Mesothelial cell of epicardium (in vitro differentiated cells): ENCODE data around the gene IFT43. TPM values are rescaled to one million over a fixed set of nuclear protein-coding genes. Genes with fewer than 3 reads are reported as not detected.

ENCODE experiments used
- DNase-seq, 2 experiments: peaks; one replicate each; pipeline ENCODE4 v3.0.0; 2021; ENCODE audit warnings: low spot score in 2 of 2; ENCODE audit not compliant: unreplicated experiment in 2 of 2
- H3K27ac Mint-ChIP-seq: 2 replicates; pipeline ENCODE4 v1.8.0; 2021; ENCODE audit warnings: mixed read lengths
- H3K27me3 Mint-ChIP-seq: 2 replicates; pipeline ENCODE4 v1.8.0; 2021; ENCODE audit warnings: low read depth, mixed read lengths
- H3K36me3 Mint-ChIP-seq: 2 replicates; pipeline ENCODE4 v1.8.0; 2021; ENCODE audit warnings: mixed read lengths
- H3K4me1 Mint-ChIP-seq: 2 replicates; pipeline ENCODE4 v1.8.0; 2021; ENCODE audit warnings: mixed read lengths
- H3K4me3 Mint-ChIP-seq: 2 replicates; pipeline ENCODE4 v1.8.0; 2021; ENCODE audit warnings: mild to moderate bottlenecking, moderate library complexity, mixed read lengths
- H3K9me3 Mint-ChIP-seq: 2 replicates; pipeline ENCODE4 v1.8.0; 2021; ENCODE audit warnings: mixed read lengths
- total RNA-seq: library from RNA; stranded (reverse); gene quantifications from 3 replicates; pipeline ENCODE4 v1.2.1, GENCODE V29; 2021
- TF ChIP-seq, protein P1 (sequence below): fragments of 200-600 bp; sonication (generic); IDR thresholded peaks from one replicate; pipeline ENCODE4 v1.5.0; 2021; ENCODE audit warnings: antibody characterized with exemption; ENCODE audit not compliant: unreplicated experiment

IFT43 gene
- total RNA-seq, 1 donor from 2014 or later, result 46.0 TPM

- Mint-ChIP-seq H3K27ac (no peak overlapping the region), H3K27me3 (no peaks in the 10 kb centered on the region), H3K36me3 (no peaks in the 10 kb centered on the region), H3K4me1 (peaks cover 16% of the 10 kb centered on the region), H3K4me3 (no peak overlapping the region), H3K9me3 (no peaks in the 10 kb centered on the region)
- no peak for DNase-seq
- TF ChIP-seq, protein P1, sequence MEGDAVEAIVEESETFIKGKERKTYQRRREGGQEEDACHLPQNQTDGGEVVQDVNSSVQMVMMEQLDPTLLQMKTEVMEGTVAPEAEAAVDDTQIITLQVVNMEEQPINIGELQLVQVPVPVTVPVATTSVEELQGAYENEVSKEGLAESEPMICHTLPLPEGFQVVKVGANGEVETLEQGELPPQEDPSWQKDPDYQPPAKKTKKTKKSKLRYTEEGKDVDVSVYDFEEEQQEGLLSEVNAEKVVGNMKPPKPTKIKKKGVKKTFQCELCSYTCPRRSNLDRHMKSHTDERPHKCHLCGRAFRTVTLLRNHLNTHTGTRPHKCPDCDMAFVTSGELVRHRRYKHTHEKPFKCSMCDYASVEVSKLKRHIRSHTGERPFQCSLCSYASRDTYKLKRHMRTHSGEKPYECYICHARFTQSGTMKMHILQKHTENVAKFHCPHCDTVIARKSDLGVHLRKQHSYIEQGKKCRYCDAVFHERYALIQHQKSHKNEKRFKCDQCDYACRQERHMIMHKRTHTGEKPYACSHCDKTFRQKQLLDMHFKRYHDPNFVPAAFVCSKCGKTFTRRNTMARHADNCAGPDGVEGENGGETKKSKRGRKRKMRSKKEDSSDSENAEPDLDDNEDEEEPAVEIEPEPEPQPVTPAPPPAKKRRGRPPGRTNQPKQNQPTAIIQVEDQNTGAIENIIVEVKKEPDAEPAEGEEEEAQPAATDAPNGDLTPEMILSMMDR, result no peak
Measured at GRCh38 chr14:76051717-76052465, 66.3 kb downstream of the IFT43 start.

GRCh38 chr14:76053572-76054355, 68.2 kb downstream of the IFT43 start:
- no peak overlapping the region for H3K27ac Mint-ChIP-seq
- H3K4me1 Mint-ChIP-seq, result peaks cover 3% of the 10 kb centered on the region
- H3K4me3 Mint-ChIP-seq, result no peak overlapping the region
- peaks cover 5% of the 10 kb centered on the region for H3K36me3 Mint-ChIP-seq
- H3K27me3 Mint-ChIP-seq, result no peaks in the 10 kb centered on the region
- TF ChIP-seq, protein P1, result no peak
- H3K9me3 Mint-ChIP-seq, result no peaks in the 10 kb centered on the region
- no peak for DNase-seq

GRCh38 chr14:76055330-76055729, 69.8 kb downstream of the IFT43 start:
- H3K27me3 Mint-ChIP-seq, result no peaks in the 10 kb centered on the region
- no peaks in the 10 kb centered on the region for H3K9me3 Mint-ChIP-seq
- peaks cover 3% of the 10 kb centered on the region for H3K4me1 Mint-ChIP-seq
- no peak overlapping the region for H3K4me3 Mint-ChIP-seq
- peaks cover 11% of the 10 kb centered on the region for H3K36me3 Mint-ChIP-seq
- DNase-seq, result no peak
- TF ChIP-seq, protein P1, result no peak
- H3K27ac Mint-ChIP-seq, result no peak overlapping the region

DNA sequence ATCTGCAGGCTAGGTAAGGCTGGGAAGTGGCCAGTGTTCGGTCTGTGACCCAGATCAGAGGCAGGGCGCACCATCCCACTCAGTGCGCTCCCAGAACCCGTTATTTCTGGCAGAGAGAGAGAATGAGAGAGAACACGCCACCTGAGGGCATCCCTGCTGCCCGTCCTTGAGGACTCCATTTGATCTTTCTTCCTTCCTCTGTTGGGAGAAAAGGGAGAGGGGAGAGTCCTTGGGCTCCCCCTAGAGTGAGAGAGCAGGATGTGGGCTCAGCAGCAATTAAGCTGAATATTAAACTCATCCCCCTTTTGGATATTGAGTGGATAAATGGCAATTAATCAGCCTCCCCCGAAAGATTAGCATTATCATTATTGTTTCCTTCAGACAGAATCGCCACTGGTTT, 70.6 kb downstream of the IFT43 start:
- Mint-ChIP-seq H3K36me3 (peaks cover 16% of the 10 kb centered on the region), H3K27ac (no peak overlapping the region), H3K4me3 (no peak overlapping the region), H3K4me1 (peaks cover 3% of the 10 kb centered on the region), H3K9me3 (no peaks in the 10 kb centered on the region), H3K27me3 (no peaks in the 10 kb centered on the region)
- no peak for DNase-seq
- TF ChIP-seq, protein P1, result no peak

DNA sequence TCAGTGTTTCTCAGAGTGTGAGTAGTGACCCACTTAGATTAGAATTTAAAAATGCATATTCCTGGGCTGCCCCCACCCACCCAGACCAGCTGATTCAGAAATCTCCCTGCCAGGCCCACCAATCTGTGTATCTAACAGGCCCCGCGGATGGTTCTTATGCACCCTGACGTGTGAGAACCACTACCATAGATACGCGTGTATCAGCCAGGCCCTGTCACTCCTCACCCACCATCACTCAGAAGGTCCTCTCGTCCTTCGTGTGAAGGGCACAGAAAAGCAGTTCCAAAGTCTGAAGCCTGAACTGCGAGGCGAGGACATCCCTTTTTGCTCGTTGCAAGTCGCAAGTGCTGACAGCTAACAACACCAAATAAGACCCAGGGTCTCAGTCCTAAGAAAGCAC, 72.4 kb downstream of the IFT43 start:
- no peak overlapping the region for H3K4me3 Mint-ChIP-seq
- DNase-seq, result no peak

More for the DNA sequence above, 72.4 kb downstream of the IFT43 start:
- TF ChIP-seq, protein P1, result no peak
- no peaks in the 10 kb centered on the region for H3K9me3 Mint-ChIP-seq
- no peak overlapping the region for H3K27ac Mint-ChIP-seq
- H3K36me3 Mint-ChIP-seq, result peaks cover 25% of the 10 kb centered on the region
- H3K27me3 Mint-ChIP-seq, result no peaks in the 10 kb centered on the region
- no peaks in the 10 kb centered on the region for H3K4me1 Mint-ChIP-seq
